ENCODE measurements around the gene FAM107A.

GRCh38 chr3:58572013-58572633 is 5.1 kb downstream of the FAM107A start:
- TF ChIP-seq POLR2AphosphoS5 (IDR thresholded peaks at IDR 0.05; ENCODE audit: low read depth) (no peak), CTCF (conservative IDR thresholded peaks at IDR 0.05; ENCODE audit: low read depth in 2 of 2) (no peak), EZH2 (IDR thresholded peaks at IDR 0.05; ENCODE audit: low read depth, unreplicated experiment) (no peak), JUNB (IDR thresholded peaks at IDR 0.05; ENCODE audit: unreplicated experiment) (no peak)
- TF ChIP-seq, protein P1, sequence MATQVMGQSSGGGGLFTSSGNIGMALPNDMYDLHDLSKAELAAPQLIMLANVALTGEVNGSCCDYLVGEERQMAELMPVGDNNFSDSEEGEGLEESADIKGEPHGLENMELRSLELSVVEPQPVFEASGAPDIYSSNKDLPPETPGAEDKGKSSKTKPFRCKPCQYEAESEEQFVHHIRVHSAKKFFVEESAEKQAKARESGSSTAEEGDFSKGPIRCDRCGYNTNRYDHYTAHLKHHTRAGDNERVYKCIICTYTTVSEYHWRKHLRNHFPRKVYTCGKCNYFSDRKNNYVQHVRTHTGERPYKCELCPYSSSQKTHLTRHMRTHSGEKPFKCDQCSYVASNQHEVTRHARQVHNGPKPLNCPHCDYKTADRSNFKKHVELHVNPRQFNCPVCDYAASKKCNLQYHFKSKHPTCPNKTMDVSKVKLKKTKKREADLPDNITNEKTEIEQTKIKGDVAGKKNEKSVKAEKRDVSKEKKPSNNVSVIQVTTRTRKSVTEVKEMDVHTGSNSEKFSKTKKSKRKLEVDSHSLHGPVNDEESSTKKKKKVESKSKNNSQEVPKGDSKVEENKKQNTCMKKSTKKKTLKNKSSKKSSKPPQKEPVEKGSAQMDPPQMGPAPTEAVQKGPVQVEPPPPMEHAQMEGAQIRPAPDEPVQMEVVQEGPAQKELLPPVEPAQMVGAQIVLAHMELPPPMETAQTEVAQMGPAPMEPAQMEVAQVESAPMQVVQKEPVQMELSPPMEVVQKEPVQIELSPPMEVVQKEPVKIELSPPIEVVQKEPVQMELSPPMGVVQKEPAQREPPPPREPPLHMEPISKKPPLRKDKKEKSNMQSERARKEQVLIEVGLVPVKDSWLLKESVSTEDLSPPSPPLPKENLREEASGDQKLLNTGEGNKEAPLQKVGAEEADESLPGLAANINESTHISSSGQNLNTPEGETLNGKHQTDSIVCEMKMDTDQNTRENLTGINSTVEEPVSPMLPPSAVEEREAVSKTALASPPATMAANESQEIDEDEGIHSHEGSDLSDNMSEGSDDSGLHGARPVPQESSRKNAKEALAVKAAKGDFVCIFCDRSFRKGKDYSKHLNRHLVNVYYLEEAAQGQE (IDR thresholded peaks at IDR 0.05; ENCODE audit: unreplicated experiment) = no peak
